IMR-90 (cell line): ENCODE results near the gene TTC28. TPM values are rescaled to one million over a fixed set of nuclear protein-coding genes. Genes with fewer than 3 reads are reported as not detected.

Source experiments
- ATAC-seq: fragments of 200-7000 bp; cut with Tn5 transposase; 2 replicates; pipeline ENCODE4 v1.9.1; 2020; ENCODE audit warnings: low read depth, mild to moderate bottlenecking, moderate library complexity
- BruUV-seq: library from RNA; stranded (reverse); fragments of 400-500 nt; replicated peaks from 2 replicates; lab custom pipeline; 2021; lab: Mats Ljungman, UMichigan
- CTCF ChIA-PET: fragments of 300-600 bp; formaldehyde crosslinking; extraction: SDS; loops from one replicate; lab custom pipeline; 2021; ENCODE audit warnings: antibody characterized with exemption; lab: Yijun Ruan, JAX
- POLR2A ChIA-PET: fragments of 300-600 bp; sonication (Branson Sonifier 250); formaldehyde crosslinking; loops from one replicate; lab custom pipeline; 2022; ENCODE audit warnings: antibody characterized with exemption; ENCODE audit not compliant: unreplicated experiment; lab: Charles Lee
- DNase-seq: peaks from one replicate; pipeline ENCODE4 v3.0.0; 2013
- H2AFZ ChIP-seq: replicated peaks from 2 replicates; pipeline ENCODE3; 2013; ENCODE audit warnings: low read length, mild to moderate bottlenecking; ENCODE audit not compliant: poor library complexity
- H2AK5ac ChIP-seq: 2 replicates; pipeline ENCODE4 v1.6.1; 2013; ENCODE audit warnings: low read depth, low read length, inconsistent platforms
- H2AK9ac ChIP-seq: replicated peaks from 2 replicates; pipeline ENCODE3; 2013; ENCODE audit warnings: mild to moderate bottlenecking, low read depth, low read length, moderate library complexity; ENCODE audit not compliant: poor library complexity
- H2BK120ac ChIP-seq: 2 replicates; pipeline ENCODE4 v1.6.1; 2013; ENCODE audit warnings: low read depth, low read length, inconsistent platforms
- H2BK15ac ChIP-seq: 3 replicates; pipeline ENCODE4 v1.6.1; 2013; ENCODE audit warnings: low read depth, low read length, inconsistent platforms
- H2BK20ac ChIP-seq: 2 replicates; pipeline ENCODE4 v1.6.1; 2013; ENCODE audit warnings: low read depth, mild to moderate bottlenecking, inconsistent platforms, low read length, moderate library complexity
- H2BK5ac ChIP-seq: 2 replicates; pipeline ENCODE4 v1.6.1; 2013; ENCODE audit warnings: mild to moderate bottlenecking, low read depth, low read length, inconsistent platforms; ENCODE audit not compliant: poor library complexity, severe bottlenecking
- H3K14ac ChIP-seq: replicated peaks from 2 replicates; pipeline ENCODE4 v1.6.1; 2013; ENCODE audit warnings: low read depth, low read length, inconsistent platforms
- H3K18ac ChIP-seq: 2 replicates; pipeline ENCODE4 v1.6.1; 2013; ENCODE audit warnings: low read depth, low read length, control low read depth
- H3K23ac ChIP-seq: 2 replicates; pipeline ENCODE4 v1.6.1; 2013; ENCODE audit warnings: low read depth, low read length, inconsistent platforms
- H3K27ac ChIP-seq: 2 replicates; pipeline ENCODE4 v1.5.1; 2013; ENCODE audit warnings: mild to moderate bottlenecking, control low read depth, low read length; ENCODE audit not compliant: insufficient read depth
- H3K27me3 ChIP-seq: 2 replicates; pipeline ENCODE4 v1.6.1; 2013; ENCODE audit warnings: low read length; ENCODE audit not compliant: control insufficient read depth, insufficient read depth
- H3K36me3 ChIP-seq: 2 replicates; pipeline ENCODE4 v1.6.1; 2013; ENCODE audit warnings: low read length, mixed read lengths; ENCODE audit not compliant: control insufficient read depth, insufficient read depth
- H3K4ac ChIP-seq: 2 replicates; pipeline ENCODE4 v1.6.1; 2013; ENCODE audit warnings: low read depth, low read length, inconsistent platforms
- H3K4me1 ChIP-seq: 2 replicates; pipeline ENCODE4 v1.6.1; 2013; ENCODE audit warnings: low read length, mixed read lengths; ENCODE audit not compliant: control insufficient read depth, insufficient read depth
- H3K4me2 ChIP-seq: 2 replicates; pipeline ENCODE4 v1.6.1; 2013; ENCODE audit warnings: low read depth, mild to moderate bottlenecking, control low read depth, low read length, moderate library complexity
- H3K4me3 ChIP-seq: 2 replicates; pipeline ENCODE4 v1.5.1; 2013; ENCODE audit warnings: low read depth, mild to moderate bottlenecking, control low read depth, low read length, moderate library complexity; ENCODE audit not compliant: insufficient read depth
- H3K56ac ChIP-seq: 2 replicates; pipeline ENCODE4 v1.6.1; 2013; ENCODE audit warnings: low read length, inconsistent platforms; ENCODE audit not compliant: insufficient read depth; ENCODE audit errors: extremely low read depth
- H3K79me1 ChIP-seq, 2 experiments: 2 replicates each; pipeline ENCODE4 v1.6.1; 2013; ENCODE audit warnings: low read length in 2 of 2, inconsistent platforms in 1 of 2, low read depth in 1 of 2
- H3K9ac ChIP-seq: 2 replicates; pipeline ENCODE4 v1.6.1; 2013; ENCODE audit warnings: low read depth, low read length, control low read depth
- H3K9me1 ChIP-seq: 2 replicates; pipeline ENCODE4 v1.6.1; 2013; ENCODE audit warnings: low read length, inconsistent platforms; ENCODE audit not compliant: insufficient read depth
- H3K9me3 ChIP-seq: 2 replicates; pipeline ENCODE4 v1.6.1; 2013; ENCODE audit warnings: low read length; ENCODE audit not compliant: control insufficient read depth, insufficient read depth
- H4K20me1 ChIP-seq: 2 replicates; pipeline ENCODE4 v1.6.1; 2013; ENCODE audit warnings: low read length, inconsistent platforms; ENCODE audit not compliant: insufficient read depth
- H4K5ac ChIP-seq: 2 replicates; pipeline ENCODE4 v1.6.1; 2013; ENCODE audit warnings: mild to moderate bottlenecking, low read depth, low read length, control low read depth
- H4K8ac ChIP-seq, 2 experiments: 2 replicates each; pipeline ENCODE4 v1.6.1; 2013; ENCODE audit warnings: low read depth in 2 of 2, low read length in 2 of 2, control low read depth in 1 of 2, inconsistent platforms in 1 of 2
- H4K91ac ChIP-seq: 2 replicates; pipeline ENCODE4 v1.6.1; 2013; ENCODE audit warnings: low read depth, low read length, inconsistent platforms; ENCODE audit not compliant: insufficient read depth
- ELK1 ChIP-seq: fragments of 150-350 bp; IDR thresholded peaks from 2 replicates; pipeline ENCODE4 v1.6.1; 2016; ENCODE audit warnings: low read depth, mild to moderate bottlenecking, low read length, moderate library complexity, borderline replicate concordance
- MAFK ChIP-seq: IDR thresholded peaks from 2 replicates; pipeline ENCODE4 v1.6.1; 2012; ENCODE audit warnings: low read depth, low read length, improper control_type of control experiment
- MAZ ChIP-seq: IDR thresholded peaks from 2 replicates; pipeline ENCODE4 v1.6.1; 2012; ENCODE audit warnings: low read depth, mild to moderate bottlenecking, low read length, improper control_type of control experiment, moderate library complexity, borderline replicate concordance
- NFE2L2 ChIP-seq: fragments of 150-350 bp; IDR thresholded peaks from 2 replicates; pipeline ENCODE4 v1.6.1; 2016; ENCODE audit warnings: low read depth, mild to moderate bottlenecking, low read length
- POLR2A ChIP-seq: IDR thresholded peaks from 2 replicates; pipeline ENCODE4 v1.6.1; 2012; ENCODE audit warnings: mild to moderate bottlenecking, low read depth, low read length
- RAD21 ChIP-seq: IDR thresholded peaks from 2 replicates; pipeline ENCODE4 v1.6.1; 2012; ENCODE audit warnings: low read length, improper control_type of control experiment
- RFX5 ChIP-seq: IDR thresholded peaks from 2 replicates; pipeline ENCODE4 v1.8.0; 2012; ENCODE audit warnings: low read depth, mild to moderate bottlenecking, low read length, moderate library complexity
- USF2 ChIP-seq: fragments of 150-350 bp; IDR thresholded peaks from 2 replicates; pipeline ENCODE4 v1.6.1; 2017; ENCODE audit warnings: mild to moderate bottlenecking, antibody characterized with exemption, low read length, low read depth
- WGBS, 2 experiments: methylation state at CpG; one replicate each; pipeline versions ENCODE4 v1.1.5 to v1.1.7; 2013; ENCODE audit warnings: missing lambda C conversion rate in 2 of 2; ENCODE audit not compliant: insufficient read length in 1 of 2; ENCODE audit errors: extremely low coverage in 2 of 2; 5-methylcytosine and 5-hydroxymethylcytosine counted together
- dilution Hi-C: fragments of 300-500 bp; cut with HindIII; formaldehyde crosslinking; loops from one replicate; pipeline ENCODE4 v1.14.3; 2018; ENCODE audit warnings: low sequenced_read_pairs; ENCODE audit not compliant: unreplicated experiment
- in situ Hi-C: fragments of 300-500 bp; cut with MboI; formaldehyde crosslinking; loops from 3 replicates; pipeline ENCODE4 v1.14.3; 2019; ENCODE audit warnings: low sequenced_read_pairs, inconsistent platforms, mixed read lengths
- intact Hi-C: fragments of 100-400 bp; cut with micrococcal nuclease; formaldehyde crosslinking; loops from 2 replicates; pipeline ENCODE4 v1.10.0; 2022
- polyA plus RNA-seq, 3 experiments: library from polyadenylated mRNA; depleted of rRNA; stranded (reverse); fragments of >200 nt; gene quantifications; 2 replicates each; pipeline ENCODE4 v1.2.3, GENCODE V29; 2012; ENCODE audit warnings: low replicate concordance in 1 of 3
- total RNA-seq: library from RNA; depleted of rRNA; stranded (reverse); fragments of >200 nt; gene quantifications from 2 replicates; pipeline ENCODE4 v1.2.3, GENCODE V29; 2012

TTC28 gene
- total and polyA plus RNA-seq, 2 of the 4 experiments (the other 2 are of a cell fraction): 5.6 to 13.3 TPM

- Histone ChIP-seq H2BK20ac (no peak overlapping the region), H3K23ac (no peak overlapping the region), H4K8ac (no peak overlapping the region), H3K4ac (no peak overlapping the region), H3K4me3 (no peak overlapping the region), H2BK15ac (no peak overlapping the region), H4K20me1 (no peaks in the 10 kb centered on the region), H2AK9ac (no peak overlapping the region), H3K36me3 (no peaks in the 10 kb centered on the region), H2AFZ (no peak overlapping the region), H2AK5ac (no peak overlapping the region), H3K4me1 (peaks cover 2% of the 10 kb centered on the region), H3K4me2 (no peak overlapping the region), H3K18ac (no peak overlapping the region), H3K56ac (no peak overlapping the region), H3K9me3 (no peaks in the 10 kb centered on the region), H3K9me1 (no peaks in the 10 kb centered on the region), H4K5ac (no peak overlapping the region), H2BK5ac (no peak overlapping the region), H3K27ac (no peak overlapping the region), H3K27me3 (no peaks in the 10 kb centered on the region), H2BK120ac (no peak overlapping the region), H3K14ac (no peak overlapping the region), H4K91ac (no peak overlapping the region), H3K9ac (no peak overlapping the region), H3K79me1 (peaks cover 0 to 8% of the 10 kb centered on the region in 2 experiments; a peak in 2 of 4 replicates)
- in situ Hi-C loops (no loop called here), dilution Hi-C loops (no loop called here), intact Hi-C loops (no loop called here)
- ChIA-PET POLR2A (no interaction called here), CTCF (no interaction called here)
- no peak for TF ChIP-seq ELK1
- no peak for TF ChIP-seq MAFK
- no peak for TF ChIP-seq RAD21
- TF ChIP-seq USF2: no peak
- no peak for TF ChIP-seq POLR2A
- no peak for TF ChIP-seq NFE2L2
- no peak for TF ChIP-seq RFX5
- no peak for TF ChIP-seq MAZ
- no TSS peak for BruUV-seq
- ATAC-seq (no peak), DNase-seq (no peak)
- WGBS, 2 experiments: no CpG with 5 or more reads among the region's 4 CpGs
Observed at GRCh38 chr22:28407645-28408044, 272.0 kb downstream of the TTC28 start.
